Activated CD4-positive, alpha-beta memory T cell treated with anti-CD3 and anti-CD28 coated beads for 36 hours (primary cell): ENCODE results near the gene GBA2. TPM values are rescaled to one million over a fixed set of nuclear protein-coding genes. Genes with fewer than 3 reads are reported as not detected.

Experiments
- CTCF ChIA-PET: fragments of 350-600 bp; sonication (Branson Sonifier 250); formaldehyde crosslinking; loops from one replicate; lab custom pipeline; 2021; ENCODE audit warnings: antibody characterized with exemption, inconsistent platforms; lab: Charles Lee
- POLR2A ChIA-PET: fragments of 350-600 bp; sonication (Branson Sonifier 250); formaldehyde crosslinking; loops from one replicate; lab custom pipeline; 2021; ENCODE audit warnings: antibody characterized with exemption; lab: Charles Lee
- DNase-seq: peaks from one replicate; pipeline ENCODE4 v3.0.0-alpha.2; 2020
- H3K27ac Mint-ChIP-seq: one replicate; pipeline ENCODE4 v1.8.0; 2021; ENCODE audit warnings: mixed read lengths
- H3K27me3 Mint-ChIP-seq: one replicate; pipeline ENCODE4 v1.8.0; 2021; ENCODE audit warnings: mixed read lengths
- H3K36me3 Mint-ChIP-seq: one replicate; pipeline ENCODE4 v1.8.0; 2021; ENCODE audit warnings: mixed read lengths
- H3K4me1 Mint-ChIP-seq: one replicate; pipeline ENCODE4 v1.8.0; 2021; ENCODE audit warnings: low read depth, mixed read lengths
- H3K4me3 Mint-ChIP-seq: one replicate; pipeline ENCODE4 v1.8.0; 2021; ENCODE audit warnings: mild to moderate bottlenecking, mixed read lengths
- H3K9me3 Mint-ChIP-seq: one replicate; pipeline ENCODE4 v1.8.0; 2021; ENCODE audit warnings: mixed read lengths
- intact Hi-C: fragments of 100-400 bp; cut with micrococcal nuclease; formaldehyde crosslinking; loops from one replicate; pipeline ENCODE4 v1.15.1; 2023
- total RNA-seq, 2 experiments: library from RNA; stranded (reverse); gene quantifications; one replicate each; pipeline ENCODE4 v1.2.3, GENCODE V29; 2021

The GBA2 gene
- total RNA-seq, 2 experiments from 2014 or later, result 30.4 to 30.7 TPM

DNA sequence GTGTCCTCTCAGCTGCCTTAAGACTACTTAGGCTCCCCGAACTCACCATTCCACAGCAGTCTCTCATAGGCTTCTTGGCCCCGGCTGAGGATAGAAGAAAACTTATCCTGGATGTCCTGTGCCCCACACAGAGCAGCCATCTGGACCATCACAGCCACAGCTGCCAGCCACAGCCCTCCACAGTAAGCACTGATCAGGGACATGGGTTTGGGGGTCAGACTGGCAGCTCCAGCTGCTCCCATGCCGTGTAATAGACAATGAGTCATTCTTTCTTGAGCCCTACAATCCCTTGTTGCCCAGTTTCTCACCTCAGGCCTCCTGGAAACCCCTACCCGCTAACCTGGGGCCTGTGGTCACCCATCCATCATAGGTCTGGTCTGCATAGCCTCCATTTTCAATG, 10.8 kb downstream of the GBA2 start:
- Mint-ChIP-seq H3K36me3 (peaks cover 41% of the 10 kb centered on the region), H3K27ac (no peak overlapping the region), H3K27me3 (no peaks in the 10 kb centered on the region), H3K9me3 (no peaks in the 10 kb centered on the region), H3K4me1 (peaks cover 25% of the 10 kb centered on the region), H3K4me3 (no peak overlapping the region)
- intact Hi-C loops, result loop anchor here (10.0 kb wide), 1 partner anchor 663 kb away; the partner anchor contains the start of genes FANCG and VCP
- no peak for DNase-seq
- CTCF ChIA-PET, result interaction anchor here (1.2 to 2.4 kb wide), 4 partner anchors 11 to 134 kb away, joined by 3 to 11 read pairs (median 7); partner anchors contain the start of genes GBA2 and RGP1
- POLR2A ChIA-PET, result interaction anchor here (1.3 kb wide), 1 partner anchor 9 kb away, joined by 3 read pairs; no protein-coding TSS in a partner anchor

DNA sequence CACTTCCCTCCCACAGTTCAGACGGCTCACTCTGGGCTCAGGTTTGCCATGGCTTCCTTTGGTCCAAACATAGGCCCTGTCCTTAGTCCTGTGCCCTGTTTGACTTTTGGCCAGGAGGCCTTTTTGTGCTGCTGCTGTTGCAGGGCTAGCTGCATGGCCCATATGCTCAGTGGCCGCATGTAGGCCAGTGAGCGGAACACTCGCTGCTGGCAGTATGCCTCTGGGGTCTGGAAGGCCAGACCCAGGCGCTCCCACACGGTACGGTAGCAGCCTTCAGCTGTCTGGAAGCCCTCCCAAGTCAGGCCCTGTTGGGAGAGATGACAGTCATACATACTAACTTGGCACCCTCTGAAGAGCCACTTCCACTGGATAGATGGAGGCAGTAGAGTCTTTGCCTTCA, 11.9 kb downstream of the GBA2 start:
- intact Hi-C loops, result loop anchor here (10.0 kb wide), 1 partner anchor 662 kb away; the partner anchor contains the start of genes FANCG and VCP
- no peak for DNase-seq
- CTCF ChIA-PET, result interaction anchor here (0.7 to 4.2 kb wide), 6 partner anchors 10 to 133 kb away, joined by 3 to 82 read pairs (median 6); partner anchors contain the start of genes GBA2 and RGP1
- Mint-ChIP-seq H3K4me3 (no peak overlapping the region), H3K4me1 (peaks cover 23% of the 10 kb centered on the region), H3K9me3 (no peaks in the 10 kb centered on the region), H3K27me3 (no peaks in the 10 kb centered on the region), H3K27ac (no peak overlapping the region), H3K36me3 (peaks cover 38% of the 10 kb centered on the region)
- POLR2A ChIA-PET, result interaction anchor here (1.0 to 1.3 kb wide), 2 partner anchors 10 kb away, joined by 3 read pairs; no protein-coding TSS in a partner anchor

- no peak overlapping the region for H3K27ac Mint-ChIP-seq
- peaks cover 19% of the 10 kb centered on the region for H3K4me1 Mint-ChIP-seq
- H3K4me3 Mint-ChIP-seq, result no peak overlapping the region
- H3K27me3 Mint-ChIP-seq, result no peaks in the 10 kb centered on the region
- peak; percentile 72 for DNase-seq
- intact Hi-C loops, result loop anchor here (1.0 to 10.0 kb wide), 2 partner anchors 12 to 661 kb away; partner anchors contain the start of genes FANCG and VCP
- ChIA-PET POLR2A (interaction anchor here (1.5 to 1.8 kb wide), 2 partner anchors 13 to 18 kb away, joined by 4 to 11 read pairs; partner anchors contain the start of genes GBA2 and RGP1), CTCF (interaction anchor here (0.6 to 4.2 kb wide), 24 partner anchors 9 to 247 kb away, joined by 3 to 82 read pairs (median 4); partner anchors contain the start of genes CCDC107, GBA2, MSMP and RGP1)
- no peaks in the 10 kb centered on the region for H3K9me3 Mint-ChIP-seq
- H3K36me3 Mint-ChIP-seq, result peaks cover 36% of the 10 kb centered on the region
These were observed 12.8 kb downstream of the GBA2 start for GRCh38 chr9:35736201-35736633.

DNA sequence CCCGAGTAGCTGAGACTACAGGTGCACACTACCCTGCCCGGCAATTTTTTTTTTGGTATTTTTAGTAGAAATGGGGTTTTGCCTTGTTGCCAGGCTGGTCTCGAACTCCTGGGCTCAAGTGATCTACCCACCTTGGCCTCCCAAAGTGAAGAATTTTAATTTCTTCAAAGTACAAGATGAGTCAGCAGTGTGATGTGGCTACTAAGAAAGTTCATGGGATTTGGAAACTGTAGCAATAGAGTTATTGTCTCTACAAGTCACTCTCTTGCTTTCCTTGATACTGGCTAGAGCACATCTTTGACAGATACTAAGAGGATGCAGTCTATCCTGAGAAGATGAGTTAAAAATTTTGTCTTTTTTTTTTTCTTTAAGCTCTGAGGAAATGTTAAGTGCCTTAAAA, 14.9 kb downstream of the GBA2 start:
- no peak overlapping the region for H3K27ac Mint-ChIP-seq

DNA sequence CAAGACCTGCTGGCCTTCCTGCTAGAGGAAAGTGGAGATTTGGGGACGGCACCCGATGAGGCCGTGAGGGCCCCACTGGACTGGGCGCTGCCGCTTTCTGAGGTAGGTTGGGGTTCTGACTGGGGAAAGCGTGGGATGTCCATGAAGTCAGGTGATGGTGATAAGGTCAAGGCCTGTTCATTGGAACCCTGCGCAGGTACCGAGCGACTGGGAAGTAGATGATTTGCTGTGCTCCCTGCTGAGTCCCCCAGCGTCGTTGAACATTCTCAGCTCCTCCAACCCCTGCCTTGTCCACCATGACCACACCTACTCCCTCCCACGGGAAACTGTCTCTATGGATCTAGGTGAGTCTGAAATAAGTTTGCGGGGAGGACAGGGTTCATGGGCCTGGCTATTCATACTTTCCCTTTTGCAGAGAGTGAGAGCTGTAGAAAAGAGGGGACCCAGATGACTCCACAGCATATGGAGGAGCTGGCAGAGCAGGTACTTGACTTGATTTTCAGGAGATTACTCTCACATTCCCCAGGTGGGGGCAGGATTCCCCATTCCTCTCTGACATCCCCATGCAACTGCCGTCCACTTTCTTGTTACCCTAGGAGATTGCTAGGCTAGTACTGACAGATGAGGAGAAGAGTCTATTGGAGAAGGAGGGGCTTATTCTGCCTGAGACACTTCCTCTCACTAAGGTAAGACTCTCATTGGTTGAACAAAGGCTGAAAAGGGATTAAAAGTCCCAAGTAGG, 16.1 kb downstream of the GBA2 start:
- H3K27me3 Mint-ChIP-seq, result no peaks in the 10 kb centered on the region
- no peak overlapping the region for H3K4me3 Mint-ChIP-seq
- H3K4me1 Mint-ChIP-seq, result peaks cover 22% of the 10 kb centered on the region
- POLR2A ChIA-PET, result interaction anchor here (0.8 to 3.7 kb wide), 13 partner anchors 11 to 129 kb away, joined by 3 to 20 read pairs (median 5); partner anchors contain the start of genes CCDC107, GBA2, HINT2 and RGP1
- H3K36me3 Mint-ChIP-seq, result peaks cover 24% of the 10 kb centered on the region
- intact Hi-C loops, result loop anchor here (1.0 to 10.0 kb wide), 11 partner anchors 15 to 744 kb away; partner anchors contain the start of genes CLTA, DNAJB5, FAM221B and FANCG
- DNase-seq, result peak; percentile 62
- CTCF ChIA-PET, result interaction anchor here (0.9 to 9.6 kb wide), 10 partner anchors 15 to 149 kb away, joined by 3 to 101 read pairs (median 10); partner anchors contain the start of genes ARHGEF39, CCDC107, GBA2 and RGP1
- no peaks in the 10 kb centered on the region for H3K9me3 Mint-ChIP-seq
- no peak overlapping the region for H3K27ac Mint-ChIP-seq

More for the DNA sequence above, 14.9 kb downstream of the GBA2 start:
- peak overlapping the region; percentile 1 for H3K4me3 Mint-ChIP-seq
- intact Hi-C loops, result loop anchor here (5.0 to 10.0 kb wide), 2 partner anchors 622 to 659 kb away; partner anchors contain the start of genes FANCG and VCP
- POLR2A ChIA-PET, result interaction anchor here (0.9 to 2.5 kb wide), 2 partner anchors 14 to 22 kb away, joined by 3 to 13 read pairs; no protein-coding TSS in a partner anchor
- no peaks in the 10 kb centered on the region for H3K9me3 Mint-ChIP-seq
- no peak for DNase-seq
- no peaks in the 10 kb centered on the region for H3K27me3 Mint-ChIP-seq
- CTCF ChIA-PET, result interaction anchor here (1.1 to 4.2 kb wide), 6 partner anchors 13 to 148 kb away, joined by 5 to 82 read pairs (median 16); partner anchors contain the start of genes GBA2, MSMP and RGP1
- H3K4me1 Mint-ChIP-seq, result peaks cover 22% of the 10 kb centered on the region
- peaks cover 31% of the 10 kb centered on the region for H3K36me3 Mint-ChIP-seq

DNA sequence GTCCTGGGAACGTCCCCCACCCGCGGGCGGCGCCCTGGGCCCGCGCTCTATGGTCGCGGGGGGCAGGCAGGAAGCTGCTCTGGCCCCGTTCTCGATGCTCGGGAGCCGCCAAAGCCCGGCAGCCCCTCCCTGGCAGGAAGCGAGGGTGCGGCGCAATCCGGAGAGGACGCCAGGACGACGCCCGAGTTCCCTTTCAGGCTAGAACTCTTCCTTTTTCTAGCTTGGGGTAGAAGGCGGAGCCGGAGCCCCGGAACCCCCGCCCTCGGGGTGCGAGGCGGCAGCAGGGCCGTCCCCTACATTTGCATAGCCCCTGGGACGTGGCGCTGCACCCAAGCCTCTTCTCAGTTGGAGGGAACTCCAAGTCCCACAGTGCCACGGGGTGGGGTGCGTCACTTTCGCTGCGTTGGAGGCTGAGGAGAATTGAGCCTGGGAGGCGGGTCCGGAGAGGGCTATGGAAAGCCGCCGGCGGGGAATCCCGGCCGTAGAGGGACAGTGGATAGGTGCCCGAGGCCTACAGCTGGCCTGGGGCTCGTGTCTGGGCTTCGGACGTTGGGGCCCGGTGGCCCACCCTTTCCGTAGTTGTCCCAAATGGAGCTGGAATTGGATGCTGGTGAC, 16.7 kb downstream of the GBA2 start, which contains the start of the genes CREB3 and TLN1:
Gene CREB3 (plus strand): TSS at position 482 of the 615 bp plus-strand sequence. CDS start 107 bp downstream, at position 589.
Gene TLN1 (minus strand): TSS at position 11 of the 615 bp plus-strand sequence. CDS start 6,501 bp downstream, outside the sequence.
- DNase-seq, result peak; percentile 99
- Mint-ChIP-seq H3K9me3 (no peaks in the 10 kb centered on the region), H3K27ac (no peak within 1 kb of the TSS), H3K36me3 (peaks cover 18% of the 10 kb centered on the region), H3K4me3 (no peak within 1 kb of the TSS), H3K27me3 (no peaks in the 10 kb centered on the region), H3K4me1 (peaks cover 22% of the 10 kb centered on the region)
- CTCF ChIA-PET, result interaction anchor here (0.6 to 9.6 kb wide), 13 partner anchors 15 to 1772 kb away, joined by 3 to 101 read pairs (median 8); partner anchors contain the start of genes ARHGEF39, CCDC107, GBA2 and RGP1
- POLR2A ChIA-PET, result interaction anchor here (0.8 to 3.7 kb wide), 16 partner anchors 12 to 128 kb away, joined by 3 to 20 read pairs (median 5); partner anchors contain the start of genes CCDC107, GBA2, HINT2 and RGP1
- intact Hi-C loops, result loop anchor here (1.0 to 10.0 kb wide), 11 partner anchors 16 to 743 kb away; partner anchors contain the start of genes CLTA, DNAJB5, FAM221B and FANCG

GRCh38 chr9:35731415-35732184, 17.4 kb downstream of the GBA2 start:
- H3K4me1 Mint-ChIP-seq, result peaks cover 22% of the 10 kb centered on the region
- no peaks in the 10 kb centered on the region for H3K27me3 Mint-ChIP-seq
- H3K27ac Mint-ChIP-seq, result no peak overlapping the region
- H3K36me3 Mint-ChIP-seq, result peaks cover 15% of the 10 kb centered on the region
- CTCF ChIA-PET, result interaction anchor here (0.6 to 9.6 kb wide), 14 partner anchors 15 to 1771 kb away, joined by 3 to 101 read pairs (median 8); partner anchors contain the start of genes ARHGEF39, CCDC107, GBA2 and RGP1
- intact Hi-C loops, result loop anchor here (1.0 to 10.0 kb wide), 11 partner anchors 17 to 743 kb away; partner anchors contain the start of genes CLTA, DNAJB5, FAM221B and FANCG
- H3K4me3 Mint-ChIP-seq, result no peak overlapping the region
- DNase-seq, result no peak
- POLR2A ChIA-PET, result interaction anchor here (0.8 to 3.7 kb wide), 15 partner anchors 17 to 128 kb away, joined by 3 to 20 read pairs (median 6); partner anchors contain the start of genes ARHGEF39, CCDC107, GBA2 and HINT2
- no peaks in the 10 kb centered on the region for H3K9me3 Mint-ChIP-seq

DNA sequence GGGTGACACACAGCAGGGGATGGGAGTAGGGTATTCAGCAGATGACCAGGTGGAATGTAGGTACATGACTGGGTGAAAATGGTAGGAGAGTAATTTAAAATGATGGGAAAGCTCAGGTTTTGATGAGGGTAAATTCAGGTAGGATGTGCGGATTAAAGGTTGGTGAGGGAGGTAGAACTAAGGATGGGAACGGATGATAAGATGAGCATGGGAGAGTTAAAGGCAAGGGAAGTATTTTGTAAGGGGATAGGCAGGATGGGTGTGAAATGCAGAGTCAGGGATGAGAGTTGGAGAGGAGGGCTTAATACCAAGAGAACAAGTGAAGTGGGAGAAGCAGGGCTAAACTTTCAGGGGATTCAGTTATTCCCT, 18.6 kb downstream of the GBA2 start:
- intact Hi-C loops, result loop anchor here (5.0 to 10.0 kb wide), 2 partner anchors 618 to 656 kb away; partner anchors contain the start of genes FANCG and VCP
- POLR2A ChIA-PET, result interaction anchor here (1.0 to 3.7 kb wide), 7 partner anchors 18 to 114 kb away, joined by 3 to 20 read pairs (median 6); partner anchors contain the start of genes ARHGEF39, CCDC107, GBA2 and RGP1

GRCh38 chr9:35729700-35730485, 19.1 kb downstream of the GBA2 start:
- no peaks in the 10 kb centered on the region for H3K9me3 Mint-ChIP-seq
- ChIA-PET CTCF (interaction anchor here (1.0 to 9.6 kb wide), 14 partner anchors 18 to 625 kb away, joined by 3 to 101 read pairs (median 5); partner anchors contain the start of genes ARHGEF39, CCDC107, GBA2 and RGP1), POLR2A (interaction anchor here (1.0 to 3.7 kb wide), 8 partner anchors 33 to 113 kb away, joined by 3 to 20 read pairs (median 6); partner anchors contain the start of genes ARHGEF39, CCDC107, HINT2 and RMRP)
- H3K27me3 Mint-ChIP-seq, result no peaks in the 10 kb centered on the region
- peaks cover 10% of the 10 kb centered on the region for H3K36me3 Mint-ChIP-seq
- peaks cover 22% of the 10 kb centered on the region for H3K4me1 Mint-ChIP-seq
- H3K27ac Mint-ChIP-seq, result no peak overlapping the region
- peak; percentile 59 for DNase-seq
- intact Hi-C loops, result loop anchor here (2.0 to 10.0 kb wide), 3 partner anchors 41 to 655 kb away; partner anchors contain the start of genes FANCG, TPM2 and VCP
- no peak overlapping the region for H3K4me3 Mint-ChIP-seq

More for the DNA sequence above, 18.6 kb downstream of the GBA2 start:
- CTCF ChIA-PET, result interaction anchor here (1.3 to 9.6 kb wide), 10 partner anchors 17 to 249 kb away, joined by 4 to 101 read pairs (median 9); partner anchors contain the start of genes ARHGEF39, CCDC107, GBA2 and RGP1
- Mint-ChIP-seq H3K36me3 (peaks cover 13% of the 10 kb centered on the region), H3K4me3 (no peak overlapping the region), H3K9me3 (no peaks in the 10 kb centered on the region), H3K27me3 (no peaks in the 10 kb centered on the region), H3K4me1 (peaks cover 22% of the 10 kb centered on the region), H3K27ac (no peak overlapping the region)
- DNase-seq, result no peak
